Ishikawa (cell line): ENCODE results near the gene SLC12A7.

ENCODE experiments used
- CEBPB ChIP-seq: IDR thresholded peaks from 2 replicates; pipeline ENCODE4 v1.6.1; 2012
- CREB1 ChIP-seq: IDR thresholded peaks from 2 replicates; pipeline ENCODE4 v1.6.1; 2012; ENCODE audit warnings: low read depth
- EGR1 ChIP-seq: IDR thresholded peaks from 2 replicates; pipeline ENCODE4 v1.6.1; 2012
- EP300 ChIP-seq: IDR thresholded peaks from 2 replicates; pipeline ENCODE4 v1.6.1; 2012; ENCODE audit warnings: borderline replicate concordance
- FOXM1 ChIP-seq: IDR thresholded peaks from 2 replicates; pipeline ENCODE4 v1.6.1; 2012; ENCODE audit warnings: low read depth, borderline replicate concordance
- NFIC ChIP-seq: IDR thresholded peaks from 2 replicates; pipeline ENCODE4 v1.6.1; 2012
- RAD21 ChIP-seq: IDR thresholded peaks from 2 replicates; pipeline ENCODE4 v1.6.1; 2012; ENCODE audit warnings: low read depth
- REST ChIP-seq: IDR thresholded peaks from 2 replicates; pipeline ENCODE4 v1.6.1; 2012; ENCODE audit warnings: low read depth, mild to moderate bottlenecking
- TAF1 ChIP-seq: IDR thresholded peaks from 2 replicates; pipeline ENCODE4 v1.6.1; 2012; ENCODE audit warnings: low read depth, mild to moderate bottlenecking
- TCF12 ChIP-seq: IDR thresholded peaks from 2 replicates; pipeline ENCODE4 v1.6.1; 2012; ENCODE audit warnings: low read depth
- TEAD4 ChIP-seq: IDR thresholded peaks from 2 replicates; pipeline ENCODE4 v1.6.1; 2012
- USF1 ChIP-seq: IDR thresholded peaks from 2 replicates; pipeline ENCODE4 v1.6.1; 2012
- YY1 ChIP-seq: IDR thresholded peaks from 2 replicates; pipeline ENCODE4 v1.6.1; 2012; ENCODE audit warnings: low read depth
- ZBTB7A ChIP-seq: IDR thresholded peaks from 2 replicates; pipeline ENCODE4 v1.6.1; 2012; ENCODE audit warnings: low read depth
- TF ChIP-seq, protein P1 (sequence below): IDR thresholded peaks from 2 replicates; pipeline ENCODE4 v1.6.1; 2012

The SLC12A7 gene

DNA sequence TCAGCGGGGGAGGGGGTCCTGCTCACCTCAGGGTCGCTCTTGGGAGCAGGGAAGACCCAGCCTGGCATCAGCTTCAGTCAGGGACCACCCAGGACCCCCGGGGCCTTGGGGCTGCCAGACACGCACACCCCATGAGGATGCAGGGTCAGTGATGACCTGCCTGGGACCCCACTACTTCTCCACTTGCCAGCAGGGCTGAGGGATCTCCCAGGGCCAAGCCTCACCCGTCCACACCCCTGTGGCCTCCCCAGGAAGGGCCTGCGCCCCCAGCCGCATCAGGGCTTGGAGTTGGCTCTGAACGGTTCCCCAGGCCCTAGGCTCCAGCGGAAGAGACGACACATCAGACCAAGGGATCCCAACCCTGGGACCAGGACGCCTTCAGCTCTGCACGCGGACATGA, 33.7 kb downstream of the SLC12A7 start:
- TF ChIP-seq RAD21, result no peak
- TF ChIP-seq YY1, result no peak

DNA sequence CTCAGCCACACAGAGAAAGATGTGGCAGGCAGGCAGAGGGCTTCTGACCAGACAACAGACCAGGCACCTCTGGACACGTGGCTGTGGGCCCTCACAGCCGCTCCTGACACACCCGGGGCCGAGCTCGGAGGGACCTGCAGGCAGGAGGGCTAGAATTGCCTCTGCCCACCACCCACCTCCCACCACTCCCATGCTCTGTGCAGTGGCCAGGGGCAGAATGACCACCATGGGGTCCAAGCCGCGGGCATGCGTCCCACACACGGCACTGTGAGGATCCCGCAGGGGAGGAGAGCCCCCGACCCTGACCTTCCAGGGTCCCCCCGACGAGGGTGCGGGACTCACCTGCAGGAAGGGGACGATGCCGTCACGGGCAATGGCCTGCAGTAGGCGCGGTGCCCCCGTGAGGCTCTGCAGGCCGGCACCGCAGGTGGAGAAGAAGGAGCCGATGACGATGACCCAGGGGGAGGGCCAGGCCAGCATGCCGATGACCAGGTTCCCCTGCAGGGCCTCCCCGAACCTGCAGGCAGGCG, 34.3 kb downstream of the SLC12A7 start:
- TF ChIP-seq EGR1 (no peak), NFIC (no peak), YY1 (no peak), TCF12 (no peak), TAF1 (no peak), USF1 (no peak), REST (no peak)

GRCh38 chr5:1077026-1077425, 34.8 kb downstream of the SLC12A7 start:
- TF ChIP-seq TEAD4 (no peak), FOXM1 (no peak), REST (no peak), RAD21 (no peak), TAF1 (no peak)

- TF ChIP-seq FOXM1 (no peak), YY1 (no peak), NFIC (no peak), USF1 (no peak), EGR1 (no peak), ZBTB7A (no peak), TAF1 (no peak), CREB1 (no peak)
- TF ChIP-seq, protein P1, sequence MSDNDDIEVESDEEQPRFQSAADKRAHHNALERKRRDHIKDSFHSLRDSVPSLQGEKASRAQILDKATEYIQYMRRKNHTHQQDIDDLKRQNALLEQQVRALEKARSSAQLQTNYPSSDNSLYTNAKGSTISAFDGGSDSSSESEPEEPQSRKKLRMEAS, result no peak
These were observed 35.5 kb downstream of the SLC12A7 start for GRCh38 chr5:1076406-1076805.

DNA sequence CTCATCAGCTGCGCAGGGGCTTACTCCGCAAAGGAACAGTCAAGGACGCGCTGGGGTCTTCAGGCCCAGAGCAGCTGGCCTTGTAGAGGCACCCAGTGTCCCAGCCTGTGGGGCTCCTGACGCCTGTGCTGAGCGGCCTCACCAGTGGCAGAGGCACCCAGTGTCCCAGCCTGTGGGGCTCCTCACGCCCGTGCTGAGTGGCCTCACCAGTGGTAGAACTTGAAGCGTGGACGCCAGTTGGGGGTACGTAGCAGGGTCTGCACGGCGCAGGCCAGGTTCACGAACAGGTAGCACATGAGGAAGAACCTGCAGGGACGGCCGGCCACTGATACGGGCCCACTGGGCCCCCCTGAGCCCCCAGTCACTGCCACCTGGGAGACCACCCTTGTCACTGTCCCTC, 35.9 kb downstream of the SLC12A7 start:
- no peak for TF ChIP-seq EP300
- no peak for TF ChIP-seq YY1
- TF ChIP-seq, protein P1, result no peak
- TF ChIP-seq CEBPB, result no peak

- no peak for TF ChIP-seq CEBPB
These were observed 36.3 kb downstream of the SLC12A7 start for GRCh38 chr5:1075555-1075881.

DNA sequence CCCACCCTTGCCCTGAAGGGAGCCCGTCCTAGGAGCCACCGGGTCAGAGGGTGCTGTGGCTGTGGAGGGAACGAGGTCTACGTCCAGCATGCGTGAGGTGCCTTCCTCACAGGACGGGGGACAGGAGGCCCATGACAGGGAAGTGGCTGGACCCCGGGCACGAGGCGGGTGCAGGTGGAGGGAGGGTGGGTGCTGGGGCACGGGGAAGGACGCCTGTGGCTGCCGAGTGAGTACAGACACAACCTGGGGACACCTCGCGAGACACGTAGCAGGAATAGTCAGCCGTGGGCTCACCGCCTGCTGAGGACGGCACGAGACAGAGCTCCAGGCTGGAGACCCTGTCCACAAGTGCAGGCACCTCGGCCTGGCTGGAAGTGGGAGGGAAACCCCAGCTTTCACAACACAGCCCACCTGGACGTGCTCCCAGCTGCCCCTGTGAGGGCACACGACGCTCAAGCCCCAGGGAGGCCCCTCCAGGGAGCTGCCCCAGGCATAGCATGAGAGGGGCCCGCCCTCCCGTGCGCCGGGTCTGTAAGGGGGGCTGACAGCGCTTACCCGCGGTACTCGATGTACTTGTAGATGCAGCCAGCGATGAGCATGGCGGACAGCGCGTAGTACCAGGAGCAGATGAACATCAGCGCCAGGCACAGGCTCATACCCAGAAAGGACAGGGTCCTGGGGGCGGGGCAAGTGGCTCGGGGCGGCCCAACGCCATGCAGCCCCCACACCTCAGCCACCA, 36.9 kb downstream of the SLC12A7 start:
- TF ChIP-seq NFIC (no peak), FOXM1 (no peak), CREB1 (no peak), REST (no peak), EP300 (no peak), ZBTB7A (no peak), RAD21 (no peak), TCF12 (no peak), TEAD4 (no peak), USF1 (no peak), YY1 (no peak), EGR1 (no peak), CEBPB (no peak)
